Tibial artery (tissue), 4 donors: Measurements from ENCODE around the gene SMIM11.

Experiments
- DNase-seq, 2 donors: peaks; one replicate each; pipeline ENCODE4 v3.0.0-alpha.2; 2019
- H3K27ac ChIP-seq, 2 donors: fragments of 200-600 bp; sonication (generic) in 1 of 2; 1 replicate in 1 of 2; 2 replicates in 1 of 2; pipeline ENCODE4 v1.5.1; 2018 to 2019; ENCODE audit warnings: mild to moderate bottlenecking in 1 of 2
- H3K27me3 ChIP-seq, 2 donors: fragments of 200-600 bp; sonication (generic) in 1 of 2; one replicate each; pipeline versions ENCODE4 v1.5.1 to v1.6.0; 2016 to 2019
- H3K36me3 ChIP-seq, 3 donors: fragments of 200-600 bp; sonication (generic) in 2 of 3; one replicate each; pipeline ENCODE4 v1.5.1; 2016 to 2019; ENCODE audit warnings: mild to moderate bottlenecking in 2 of 3
- H3K4me1 ChIP-seq, 4 donors: fragments of 200-600 bp; sonication (generic) in 2 of 4; 1 replicate in 3 of 4; 2 replicates in 1 of 4; pipeline ENCODE4 v1.5.1; 2016 to 2019
- H3K4me3 ChIP-seq, 2 donors: fragments of 200-600 bp; sonication (generic) in 1 of 2; 1 replicate in 1 of 2; 2 replicates in 1 of 2; pipeline ENCODE4 v1.5.1; 2018 to 2019; ENCODE audit warnings: mild to moderate bottlenecking in 2 of 2
- H3K9me3 ChIP-seq, 3 donors: fragments of 200-600 bp; sonication (generic) in 1 of 3; one replicate each; pipeline ENCODE4 v1.5.1; 2016 to 2019
- CTCF ChIP-seq, 2 experiments: fragments of 200-600 bp in 1 of 2; fragments of 450-650 bp in 1 of 2; IDR thresholded peaks; one replicate each; pipeline ENCODE4 v1.5.1; 2017 to 2019; ENCODE audit warnings: antibody characterized with exemption in 2 of 2, mild to moderate bottlenecking in 1 of 2, moderate library complexity in 1 of 2
- intact Hi-C: fragments of 100-400 bp; cut with DNase I; formaldehyde crosslinking; loops from one replicate; pipeline ENCODE4 v1.15.0; 2023; ENCODE audit warnings: low total_unique reads

The SMIM11 gene

GRCh38 chr21:34354836-34355235 lies 20.5 kb upstream of the SMIM11 start:
- no peak for DNase-seq
- Histone ChIP-seq H3K4me1 (no peaks in the 10 kb centered on the region), H3K4me3 (no peak overlapping the region), H3K27ac (no peak overlapping the region), H3K9me3 (no peaks in the 10 kb centered on the region), H3K36me3 (no peaks in the 10 kb centered on the region), H3K27me3 (no peaks in the 10 kb centered on the region)
- intact Hi-C loops = no loop called here
- no peak for TF ChIP-seq CTCF (IDR thresholded peaks at IDR 0.05)

GRCh38 chr21:34355570-34355969 lies 19.7 kb upstream of the SMIM11 start:
- Histone ChIP-seq H3K27ac (no peak overlapping the region), H3K4me1 (no peaks in the 10 kb centered on the region), H3K36me3 (no peaks in the 10 kb centered on the region), H3K27me3 (no peaks in the 10 kb centered on the region), H3K4me3 (no peak overlapping the region), H3K9me3 (no peaks in the 10 kb centered on the region)
- no peak for TF ChIP-seq CTCF (IDR thresholded peaks at IDR 0.05)
- intact Hi-C loops = no loop called here
- no peak for DNase-seq

DNA sequence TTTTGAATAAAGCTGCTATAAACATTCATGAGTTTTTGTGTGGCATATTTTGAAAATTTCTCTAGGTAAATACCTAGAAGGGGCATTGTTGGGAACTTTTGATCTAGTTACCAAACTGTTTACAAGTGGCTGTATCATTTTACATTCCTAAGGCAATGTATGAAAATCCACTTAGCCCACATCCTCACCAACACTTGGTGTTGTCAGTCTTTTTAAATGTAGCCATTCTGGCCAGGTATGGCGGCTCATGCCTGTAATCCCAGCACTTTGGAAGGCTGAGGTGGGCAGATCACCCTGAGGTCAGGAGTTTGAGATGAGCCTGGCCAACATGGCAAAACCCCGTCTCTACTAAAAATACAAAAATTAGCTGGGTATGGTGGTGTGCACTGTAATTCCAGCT lies 17.4 kb upstream of the SMIM11 start:
- no peaks in the 10 kb centered on the region for H3K9me3 ChIP-seq
- H3K27ac ChIP-seq = no peak overlapping the region
- peaks cover 0 to 4% (median 0%) of the 10 kb centered on the region in 4 donors for H3K4me1 ChIP-seq
- intact Hi-C loops = no loop called here
- H3K36me3 ChIP-seq = no peaks in the 10 kb centered on the region
- no peak overlapping the region for H3K4me3 ChIP-seq
- no peaks in the 10 kb centered on the region for H3K27me3 ChIP-seq
- no peak for DNase-seq
- no peak for TF ChIP-seq CTCF (IDR thresholded peaks at IDR 0.05)

- H3K4me3 ChIP-seq = no peak overlapping the region
- intact Hi-C loops = no loop called here
- no peak for TF ChIP-seq CTCF (IDR thresholded peaks at IDR 0.05)
- no peaks in the 10 kb centered on the region for H3K9me3 ChIP-seq
- H3K4me1 ChIP-seq = peaks cover 0 to 4% (median 0%) of the 10 kb centered on the region in 4 donors
- no peaks in the 10 kb centered on the region for H3K27me3 ChIP-seq
- H3K27ac ChIP-seq = no peak overlapping the region
- no peaks in the 10 kb centered on the region for H3K36me3 ChIP-seq
- no peak for DNase-seq
Measured at GRCh38 chr21:34358866-34359265, 16.4 kb upstream of the SMIM11 start.

GRCh38 chr21:34360488-34361241 lies 14.6 kb upstream of the SMIM11 start:
- no peaks in the 10 kb centered on the region for H3K36me3 ChIP-seq
- intact Hi-C loops = no loop called here
- no peak overlapping the region for H3K4me3 ChIP-seq
- TF ChIP-seq CTCF (IDR thresholded peaks at IDR 0.05) = no peak
- H3K4me1 ChIP-seq = peaks cover 0 to 4% (median 0%) of the 10 kb centered on the region in 4 donors
- no peaks in the 10 kb centered on the region for H3K27me3 ChIP-seq
- no peak for DNase-seq
- H3K27ac ChIP-seq = no peak overlapping the region
- H3K9me3 ChIP-seq = no peaks in the 10 kb centered on the region

DNA sequence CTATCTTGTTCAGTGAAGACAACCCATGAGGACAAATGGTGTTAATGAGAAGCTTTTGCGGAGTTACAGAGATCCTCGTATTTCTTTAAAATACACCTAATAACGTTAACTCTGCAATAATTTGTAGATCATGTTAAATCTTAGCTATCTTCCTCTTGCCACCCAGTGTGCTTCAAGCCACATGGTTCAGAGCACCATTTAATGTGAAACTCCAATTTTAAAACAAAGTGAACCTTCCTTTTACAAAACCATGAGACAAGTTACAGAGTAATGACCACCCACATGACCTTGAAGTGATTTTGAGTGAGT lies 13.2 kb upstream of the SMIM11 start:
- no peak overlapping the region for H3K4me3 ChIP-seq
- no peaks in the 10 kb centered on the region for H3K27me3 ChIP-seq
- no peak for TF ChIP-seq CTCF (IDR thresholded peaks at IDR 0.05)
- H3K27ac ChIP-seq = no peak overlapping the region
- no peaks in the 10 kb centered on the region for H3K36me3 ChIP-seq
- peaks cover 0 to 4% (median 0%) of the 10 kb centered on the region in 4 donors for H3K4me1 ChIP-seq
- H3K9me3 ChIP-seq = no peaks in the 10 kb centered on the region
- intact Hi-C loops = no loop called here
- DNase-seq = no peak
